ENCODE results near the gene LRMDA.

DNA sequence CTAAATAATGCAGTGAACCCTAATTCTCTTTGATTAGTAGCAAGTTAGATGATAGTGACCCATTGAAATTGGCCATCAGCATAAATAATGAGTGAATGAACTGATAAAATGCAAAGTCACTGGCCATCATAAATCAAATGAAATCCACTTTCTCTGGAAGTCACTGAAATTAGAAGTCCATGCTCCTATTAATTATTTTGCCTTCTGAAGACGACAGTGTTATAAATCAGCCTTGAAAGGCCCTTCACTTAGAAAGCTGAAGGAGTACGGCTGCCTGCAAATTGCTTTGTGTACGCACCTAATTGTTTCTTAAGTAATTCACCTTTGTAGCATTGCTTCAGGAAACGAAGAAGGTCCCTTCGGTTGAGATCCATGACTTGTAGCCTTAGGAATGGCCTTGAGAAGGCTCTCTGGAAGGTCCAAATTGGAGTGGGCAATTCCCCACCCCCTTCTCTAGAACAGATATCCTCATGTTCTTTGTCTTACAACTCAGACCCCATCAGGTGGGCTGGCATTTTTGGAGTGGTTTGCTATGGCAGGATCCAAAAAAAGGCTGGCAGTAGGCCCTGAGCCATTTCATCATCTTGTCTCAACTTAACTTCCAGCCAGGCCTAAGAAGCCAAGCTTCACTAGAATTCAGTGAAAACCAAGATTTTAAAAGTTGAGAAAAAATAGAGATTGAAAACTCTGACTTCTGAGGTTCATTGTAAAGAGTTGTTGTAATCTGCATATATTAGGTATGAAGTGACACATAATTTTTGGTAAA lies 420.3 kb downstream of the LRMDA start:
- TF ChIP-seq, protein P1, sequence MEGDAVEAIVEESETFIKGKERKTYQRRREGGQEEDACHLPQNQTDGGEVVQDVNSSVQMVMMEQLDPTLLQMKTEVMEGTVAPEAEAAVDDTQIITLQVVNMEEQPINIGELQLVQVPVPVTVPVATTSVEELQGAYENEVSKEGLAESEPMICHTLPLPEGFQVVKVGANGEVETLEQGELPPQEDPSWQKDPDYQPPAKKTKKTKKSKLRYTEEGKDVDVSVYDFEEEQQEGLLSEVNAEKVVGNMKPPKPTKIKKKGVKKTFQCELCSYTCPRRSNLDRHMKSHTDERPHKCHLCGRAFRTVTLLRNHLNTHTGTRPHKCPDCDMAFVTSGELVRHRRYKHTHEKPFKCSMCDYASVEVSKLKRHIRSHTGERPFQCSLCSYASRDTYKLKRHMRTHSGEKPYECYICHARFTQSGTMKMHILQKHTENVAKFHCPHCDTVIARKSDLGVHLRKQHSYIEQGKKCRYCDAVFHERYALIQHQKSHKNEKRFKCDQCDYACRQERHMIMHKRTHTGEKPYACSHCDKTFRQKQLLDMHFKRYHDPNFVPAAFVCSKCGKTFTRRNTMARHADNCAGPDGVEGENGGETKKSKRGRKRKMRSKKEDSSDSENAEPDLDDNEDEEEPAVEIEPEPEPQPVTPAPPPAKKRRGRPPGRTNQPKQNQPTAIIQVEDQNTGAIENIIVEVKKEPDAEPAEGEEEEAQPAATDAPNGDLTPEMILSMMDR (IDR thresholded peaks at IDR 0.05; ENCODE audit: low read depth, low read length), result no peak
- TF ChIP-seq EZH2phosphoT487 (IDR thresholded peaks at IDR 0.05; ENCODE audit: low read depth), result no peak

Measured in OCI-LY3 (cell line).